NCI-H2196 (cell line): ENCODE results near the gene RB1.
"Not testable (repeated sequence)": the region's sequence is repeated elsewhere in the genome, so short reads cannot be mapped to it uniquely, and the experiment has no call there.

Source experiments
- DNase-seq: peaks from one replicate; lab custom pipeline; 2025; ENCODE audit not compliant: unreplicated experiment; lab: John Stamatoyannopoulos, UW

The RB1 gene

GRCh38 chr13:48297131-48297786, 6.3 kb upstream of the RB1 start:
- DNase-seq: no peak

GRCh38 chr13:48299591-48299990, 4.0 kb upstream of the RB1 start:
- DNase-seq: no peak

GRCh38 chr13:48302871-48303358, 636 bp upstream of the RB1 start:
- DNase-seq: no peak

- DNase-seq: peak; percentile 1
Observed at GRCh38 chr13:48304143-48304876, 759 bp downstream of the RB1 start.

- DNase-seq: no peak
Observed at GRCh38 chr13:48311223-48311622, 7.7 kb downstream of the RB1 start.

- no peak for DNase-seq
Observed at GRCh38 chr13:48315969-48316650, 12.6 kb downstream of the RB1 start.

- DNase-seq: no peak
Observed at GRCh38 chr13:48316826-48317510, 13.4 kb downstream of the RB1 start.

- DNase-seq: no peak
Observed at GRCh38 chr13:48317511-48318376, 14.2 kb downstream of the RB1 start.

GRCh38 chr13:48318377-48318811, 14.8 kb downstream of the RB1 start:
- no peak for DNase-seq

- no peak for DNase-seq
Observed at GRCh38 chr13:48318821-48319511, 15.4 kb downstream of the RB1 start.

GRCh38 chr13:48319531-48320398, 16.2 kb downstream of the RB1 start:
- DNase-seq: no peak

- DNase-seq: no peak
Observed at GRCh38 chr13:48320399-48320790, 16.8 kb downstream of the RB1 start.

- no peak for DNase-seq
Observed at GRCh38 chr13:48320891-48321510, 17.4 kb downstream of the RB1 start.

GRCh38 chr13:48322294-48322693, 18.7 kb downstream of the RB1 start:
- DNase-seq: no peak

GRCh38 chr13:48333976-48334375, 30.4 kb downstream of the RB1 start:
- DNase-seq: no peak

GRCh38 chr13:48334534-48335127, 31.1 kb downstream of the RB1 start:
- peak; percentile 16 for DNase-seq

- not testable (repeated sequence) for DNase-seq
Observed at GRCh38 chr13:48339198-48339597, 35.6 kb downstream of the RB1 start.

- DNase-seq: no peak
Observed at GRCh38 chr13:48344264-48344663, 40.7 kb downstream of the RB1 start.
